HepG2 (cell line): ENCODE results near the gene RCOR1. TPM values are rescaled to one million over a fixed set of nuclear protein-coding genes. Genes with fewer than 3 reads are reported as not detected.
A peak's percentile ranks its signal among the peaks of the same experiment; 100 is the strongest.

Experiments
- ADNP ChIP-seq: sonication (generic); formaldehyde crosslinking; IDR thresholded peaks from 2 replicates; pipeline ENCODE4 v1.4.0; 2020; ENCODE audit warnings: missing genetic modification reagents
- ELF4 ChIP-seq: sonication (generic); formaldehyde crosslinking; IDR thresholded peaks from 2 replicates; pipeline ENCODE4 v1.5.0; 2020; ENCODE audit warnings: missing genetic modification reagents, mild to moderate bottlenecking, moderate library complexity, borderline replicate concordance
- FOXP1 ChIP-seq, 2 experiments: fragments of 450-650 bp in 1 of 2; IDR thresholded peaks; 2 replicates each; pipeline ENCODE4 v1.6.1; 2017 to 2018; ENCODE audit warnings: antibody characterized with exemption in 1 of 2
- GATAD2A ChIP-seq: IDR thresholded peaks from 2 replicates; pipeline ENCODE4 v1.6.1; 2016
- IRX3 ChIP-seq: sonication (generic); formaldehyde crosslinking; IDR thresholded peaks from 2 replicates; pipeline ENCODE4 v1.8.1; 2023; ENCODE audit warnings: mild to moderate bottlenecking, low read depth, missing genetic modification reagents, borderline replicate concordance
- NR2F6 ChIP-seq, 2 experiments: IDR thresholded peaks; 2 replicates each; pipeline ENCODE4 v1.6.1; 2016; ENCODE audit warnings: antibody characterized with exemption in 1 of 2, mild to moderate bottlenecking in 1 of 2
- PAX8 ChIP-seq: sonication (generic); formaldehyde crosslinking; IDR thresholded peaks from 2 replicates; pipeline ENCODE4 v1.8.0; 2022; ENCODE audit warnings: mild to moderate bottlenecking, missing genetic modification reagents, borderline replicate concordance
- PCBP1 ChIP-seq: fragments of 200-400 bp; formaldehyde crosslinking; IDR thresholded peaks from 2 replicates; pipeline ENCODE4 v1.6.1; 2017; ENCODE audit warnings: mild to moderate bottlenecking, low read depth, low read length, borderline replicate concordance
- TBL1XR1 ChIP-seq: fragments of 150-350 bp; IDR thresholded peaks from 2 replicates; pipeline ENCODE4 v1.6.1; 2014; ENCODE audit warnings: borderline replicate concordance, low read length; ENCODE audit not compliant: partially characterized antibody
- TEAD3 ChIP-seq: optimal IDR thresholded peaks from 2 replicates; pipeline ENCODE3; 2016; ENCODE audit warnings: borderline replicate concordance
- TGIF2 ChIP-seq: IDR thresholded peaks from 2 replicates; pipeline ENCODE4 v1.6.1; 2016; ENCODE audit warnings: control low read depth, missing compliant biosample characterization
- ZBTB39 ChIP-seq: sonication (generic); formaldehyde crosslinking; IDR thresholded peaks from 2 replicates; pipeline ENCODE4 v1.5.0; 2020; ENCODE audit warnings: missing genetic modification reagents
- ZBTB44 ChIP-seq: sonication (generic); formaldehyde crosslinking; IDR thresholded peaks from 2 replicates; pipeline ENCODE4 v1.4.0; 2020; ENCODE audit warnings: missing genetic modification reagents
- ZFX ChIP-seq: sonication (generic); formaldehyde crosslinking; IDR thresholded peaks from 2 replicates; pipeline ENCODE4 v1.4.0; 2020; ENCODE audit warnings: mild to moderate bottlenecking, low read depth, missing genetic modification reagents, moderate library complexity
- ZNF207 ChIP-seq: fragments of 450-650 bp; IDR thresholded peaks from 2 replicates; pipeline ENCODE4 v1.6.1; 2016; ENCODE audit warnings: antibody characterized with exemption, borderline replicate concordance
- ZNF256 ChIP-seq: sonication (generic); formaldehyde crosslinking; conservative IDR thresholded peaks from 2 replicates; pipeline ENCODE4 v1.4.0; 2020; ENCODE audit warnings: missing genetic modification reagents
- ZNF609 ChIP-seq: sonication (generic); formaldehyde crosslinking; IDR thresholded peaks from 2 replicates; pipeline ENCODE4 v1.4.0; 2020; ENCODE audit warnings: mild to moderate bottlenecking, missing genetic modification reagents, borderline replicate concordance
- ZNF740 ChIP-seq: sonication (generic); formaldehyde crosslinking; IDR thresholded peaks from 2 replicates; pipeline ENCODE4 v1.4.0; 2020; ENCODE audit warnings: missing genetic modification reagents
- ZSCAN22 ChIP-seq: sonication (generic); formaldehyde crosslinking; IDR thresholded peaks from 2 replicates; pipeline ENCODE4 v1.4.0; 2020; ENCODE audit warnings: mild to moderate bottlenecking, missing genetic modification reagents
- ZSCAN9 ChIP-seq: IDR thresholded peaks from 2 replicates; pipeline ENCODE4 v1.6.1; 2016; ENCODE audit warnings: borderline replicate concordance
- polyA plus RNA-seq, 8 experiments: library from polyadenylated mRNA; depleted of rRNA in 3 of 8; stranded (reverse) in 7 of 8; unstranded in 1 of 8; fragments of >200 nt; fragmentation: Illumina TruSeq in 4 of 8; extraction: Trizol in 4 of 8; gene quantifications; 2 replicates each; pipeline versions ENCODE4 v1.2.1 to v1.2.3, GENCODE V29; 2011 to 2016; ENCODE audit warnings: low read depth in 4 of 8, missing spikeins in 1 of 8, mixed read lengths in 1 of 8; ENCODE audit not compliant: insufficient read depth in 1 of 8
- total RNA-seq, 5 experiments: library from RNA; depleted of rRNA; stranded (reverse); fragments of >200 nt; fragmentation: Illumina TruSeq; extraction: Trizol; gene quantifications; 2 replicates each; pipeline ENCODE4 v1.2.3, GENCODE V29; 2016; ENCODE audit warnings: low read depth in 1 of 5

The RCOR1 gene
- total and polyA plus RNA-seq, 2 of the 13 experiments (the other 11 are each of a cell fraction or from before 2014, with no cell fraction given) = 10.2 to 11.1 TPM

- no peak for TF ChIP-seq ZNF609 (CRISPR knock-in tag)
- TF ChIP-seq ZSCAN22 = no peak
- peak; percentile 61 for TF ChIP-seq ZFX
- TF ChIP-seq ADNP = no peak
- TF ChIP-seq IRX3 = 0 out of 2 replicates have a peak, but pooled peaks have one; percentile 39
- peak; percentile 30 for TF ChIP-seq TGIF2
- no peak for TF ChIP-seq NR2F6 (IDR thresholded peaks at IDR 0.05)
- 0 out of 2 replicates have a peak, but pooled peaks have one; percentile 5 for TF ChIP-seq NR2F6 (CRISPR knock-in tag; IDR thresholded peaks at IDR 0.05)
- peak; percentile 42; the same call in 1 of the 2 replicates for TF ChIP-seq ZSCAN9
- TF ChIP-seq ZBTB39 (CRISPR knock-in tag) = no peak
- peak; percentile 7 for TF ChIP-seq TEAD3 (CRISPR knock-in tag)
- TF ChIP-seq GATAD2A (CRISPR knock-in tag) = 0 out of 2 replicates have a peak, but pooled peaks have one; percentile 13
- no peak for TF ChIP-seq TBL1XR1
- TF ChIP-seq ZBTB44 (CRISPR knock-in tag) = no peak
- no peak for TF ChIP-seq PAX8 (CRISPR knock-in tag)
- peak; percentile 97 for TF ChIP-seq PCBP1
- 0 out of 2 replicates have a peak, but pooled peaks have one; percentile 6 for TF ChIP-seq ZNF740 (CRISPR knock-in tag)
- TF ChIP-seq FOXP1 (IDR thresholded peaks at IDR 0.05) = no peak
- no peak for TF ChIP-seq FOXP1 (CRISPR knock-in tag; IDR thresholded peaks at IDR 0.05)
- TF ChIP-seq ZNF256 (CRISPR knock-in tag) = no peak
- no peak for TF ChIP-seq ELF4 (CRISPR knock-in tag)
- no peak for TF ChIP-seq ZNF207
Measured at GRCh38 chr14:102591944-102592762, at the start of gene RCOR1 (continued).
